B cell (primary cell): Measurements from ENCODE around the gene SPATA32.

Experiments
- CTCF ChIP-seq: fragments of 200-600 bp; IDR thresholded peaks from one replicate; pipeline ENCODE4 v1.8.0; 2022; ENCODE audit warnings: antibody characterized with exemption, mild to moderate bottlenecking
- EZH2 ChIP-seq: IDR thresholded peaks from 2 replicates; pipeline ENCODE4 v1.6.1; 2012; ENCODE audit warnings: borderline replicate concordance, low read depth, mild to moderate bottlenecking, moderate library complexity, low read length; ENCODE audit not compliant: insufficient read depth, poor library complexity, severe bottlenecking

DNA sequence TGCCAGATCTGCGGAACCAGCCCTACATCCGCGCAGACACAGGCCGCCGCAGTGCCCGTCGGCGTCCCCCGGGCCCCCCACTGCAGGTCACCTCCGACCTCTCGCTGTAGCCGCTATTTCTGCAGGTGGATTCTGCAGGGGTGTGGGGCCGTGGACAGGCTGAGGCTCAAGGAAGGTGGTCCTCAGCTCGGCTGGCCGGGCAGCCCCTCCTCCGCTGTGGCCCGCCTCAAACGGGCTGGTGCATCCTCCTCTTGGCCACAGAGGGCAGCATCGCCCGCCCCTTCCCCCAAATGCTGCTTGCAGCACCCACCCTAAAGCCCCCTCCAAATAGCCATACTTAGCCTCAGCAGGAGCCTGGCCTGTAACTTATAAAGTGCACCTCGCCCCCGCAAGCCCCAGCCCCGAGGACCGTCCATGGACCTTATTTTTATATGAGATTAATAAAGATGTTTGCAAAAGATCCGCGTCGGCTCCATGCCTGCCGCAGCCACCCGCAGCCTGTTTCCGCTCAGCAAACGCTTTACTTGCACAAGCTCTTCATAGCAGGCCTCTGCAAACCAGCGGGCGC lies 14.9 kb downstream of the SPATA32 start:
- TF ChIP-seq CTCF (peak; percentile 30), EZH2 (no peak)
